H9 (cell line): ENCODE measurements around the gene CTIF. TPM values are rescaled to one million over a fixed set of nuclear protein-coding genes. Genes with fewer than 3 reads are reported as not detected.

ENCODE experiments used
- DNase-seq: peaks from one replicate; pipeline ENCODE4 v3.0.0-alpha.2; 2017
- H2AFZ ChIP-seq: one replicate; pipeline ENCODE4 v1.6.1; 2013; ENCODE audit warnings: mild to moderate bottlenecking, low read length, control low read depth, moderate library complexity
- H2AK5ac ChIP-seq: 2 replicates; pipeline ENCODE4 v1.6.1; 2013; ENCODE audit warnings: low read length, control low read depth, mixed read lengths; ENCODE audit not compliant: insufficient read length
- H2BK120ac ChIP-seq: one replicate; pipeline ENCODE4 v1.6.1; 2013; ENCODE audit warnings: low read depth, mild to moderate bottlenecking, low read length, control low read depth, inconsistent platforms; ENCODE audit not compliant: poor library complexity, severe bottlenecking
- H2BK12ac ChIP-seq: 2 replicates; pipeline ENCODE4 v1.6.1; 2013; ENCODE audit warnings: low read length, control low read depth, mixed read lengths, low read depth; ENCODE audit not compliant: insufficient read length
- H2BK15ac ChIP-seq: 2 replicates; pipeline ENCODE4 v1.6.1; 2013; ENCODE audit warnings: low read depth, low read length, control low read depth
- H2BK20ac ChIP-seq: one replicate; pipeline ENCODE4 v1.6.1; 2013; ENCODE audit warnings: low read depth, mild to moderate bottlenecking, low read length, control low read depth, inconsistent platforms; ENCODE audit not compliant: poor library complexity, severe bottlenecking
- H2BK5ac ChIP-seq: 2 replicates; pipeline ENCODE4 v1.6.1; 2013; ENCODE audit warnings: low read length, control low read depth, mixed read lengths; ENCODE audit not compliant: insufficient read length
- H3K14ac ChIP-seq: 2 replicates; pipeline ENCODE4 v1.6.1; 2013; ENCODE audit warnings: low read length, control low read depth; ENCODE audit not compliant: insufficient read depth
- H3K18ac ChIP-seq: 2 replicates; pipeline ENCODE4 v1.6.1; 2013; ENCODE audit warnings: low read depth, mild to moderate bottlenecking, mixed read lengths, low read length, control low read depth; ENCODE audit not compliant: insufficient read length
- H3K23ac ChIP-seq: 2 replicates; pipeline ENCODE4 v1.6.1; 2013; ENCODE audit warnings: low read length, control low read depth, mixed read lengths, low read depth; ENCODE audit not compliant: insufficient read length
- H3K23me2 ChIP-seq: 2 replicates; pipeline ENCODE4 v1.6.1; 2013; ENCODE audit warnings: low read depth, mild to moderate bottlenecking, mixed read lengths, low read length, control low read depth; ENCODE audit not compliant: insufficient read length, poor library complexity, severe bottlenecking
- H3K27ac ChIP-seq: 2 replicates; pipeline ENCODE4 v1.5.1; 2013; ENCODE audit warnings: low read length, control low read depth, mixed read lengths, low read depth; ENCODE audit not compliant: insufficient read length
- H3K27me3 ChIP-seq: 2 replicates; pipeline ENCODE4 v1.6.1; 2013; ENCODE audit warnings: low read length, control low read depth, inconsistent platforms; ENCODE audit not compliant: insufficient read depth
- H3K4ac ChIP-seq: 2 replicates; pipeline ENCODE4 v1.6.1; 2013; ENCODE audit warnings: low read depth, mild to moderate bottlenecking, control low read depth, inconsistent platforms, low read length, moderate library complexity
- H3K4me1 ChIP-seq: 2 replicates; pipeline ENCODE4 v1.6.1; 2013; ENCODE audit warnings: low read length, control low read depth, inconsistent platforms; ENCODE audit not compliant: insufficient read depth
- H3K4me2 ChIP-seq: 2 replicates; pipeline ENCODE4 v1.6.1; 2013; ENCODE audit warnings: low read length, control low read depth, mixed read lengths; ENCODE audit not compliant: insufficient read length, insufficient read depth
- H3K56ac ChIP-seq: 2 replicates; pipeline ENCODE4 v1.6.1; 2013; ENCODE audit warnings: low read depth, mild to moderate bottlenecking, mixed read lengths, low read length, control low read depth; ENCODE audit not compliant: insufficient read length
- H3K79me1 ChIP-seq: 2 replicates; pipeline ENCODE4 v1.6.1; 2013; ENCODE audit warnings: low read depth, mild to moderate bottlenecking, moderate library complexity, low read length, control low read depth, inconsistent platforms; ENCODE audit not compliant: insufficient read depth, poor library complexity, severe bottlenecking
- H3K79me2 ChIP-seq: 2 replicates; pipeline ENCODE4 v1.6.1; 2013; ENCODE audit warnings: low read length, control low read depth, inconsistent platforms; ENCODE audit not compliant: insufficient read depth
- H3K9ac ChIP-seq: 2 replicates; pipeline ENCODE4 v1.6.1; 2013; ENCODE audit warnings: low read length, control low read depth, mixed read lengths; ENCODE audit not compliant: insufficient read length; ENCODE audit errors: extremely low read depth
- H3K9me3 ChIP-seq: one replicate; pipeline ENCODE4 v1.6.1; 2013; ENCODE audit warnings: low read depth, low read length, inconsistent platforms; ENCODE audit not compliant: control insufficient read depth
- H3T11ph ChIP-seq: one replicate; pipeline ENCODE4 v1.6.1; 2013; ENCODE audit warnings: mild to moderate bottlenecking, low read length, control low read depth, inconsistent platforms
- H4K20me1 ChIP-seq: one replicate; pipeline ENCODE4 v1.6.1; 2013; ENCODE audit not compliant: control insufficient read depth, insufficient read length, insufficient read depth
- H4K5ac ChIP-seq: 2 replicates; pipeline ENCODE4 v1.6.1; 2013; ENCODE audit warnings: low read depth, mild to moderate bottlenecking, mixed read lengths, low read length, control low read depth; ENCODE audit not compliant: insufficient read length
- H4K8ac ChIP-seq: replicated peaks from 2 replicates; pipeline ENCODE4 v1.6.1; 2013; ENCODE audit warnings: low read length, control low read depth, mixed read lengths, low read depth; ENCODE audit not compliant: insufficient read length
- H4K91ac ChIP-seq: 2 replicates; pipeline ENCODE4 v1.6.1; 2013; ENCODE audit warnings: low read depth, mild to moderate bottlenecking, moderate library complexity, mixed read lengths, low read length, control low read depth; ENCODE audit not compliant: insufficient read length
- H3K27ac Mint-ChIP-seq, 3 experiments: 2 replicates in 2 of 3; 3 replicates in 1 of 3; pipeline ENCODE4 v1.8.0; 2020 to 2021; ENCODE audit warnings: mixed read lengths in 3 of 3, mild to moderate bottlenecking in 1 of 3, moderate library complexity in 1 of 3
- H3K27me3 Mint-ChIP-seq: 2 replicates; pipeline ENCODE4 v1.8.0; 2021; ENCODE audit warnings: low read depth, mild to moderate bottlenecking, moderate library complexity, mixed read lengths
- H3K36me3 Mint-ChIP-seq, 3 experiments: 2 replicates in 2 of 3; 3 replicates in 1 of 3; pipeline ENCODE4 v1.8.0; 2020 to 2021; ENCODE audit warnings: low read depth in 3 of 3, mixed read lengths in 3 of 3; ENCODE audit not compliant: insufficient read depth in 1 of 3
- H3K4me1 Mint-ChIP-seq, 2 experiments: 2 replicates each; pipeline ENCODE4 v1.8.0; 2020; ENCODE audit warnings: mixed read lengths in 2 of 2
- H3K4me3 Mint-ChIP-seq, 2 experiments: 2 replicates in 1 of 2; 3 replicates in 1 of 2; pipeline ENCODE4 v1.8.0; 2020 to 2021; ENCODE audit warnings: mild to moderate bottlenecking in 2 of 2, mixed read lengths in 2 of 2, moderate library complexity in 1 of 2
- H3K9me3 Mint-ChIP-seq, 2 experiments: 2 replicates in 1 of 2; 3 replicates in 1 of 2; pipeline ENCODE4 v1.8.0; 2020; ENCODE audit warnings: mild to moderate bottlenecking in 2 of 2, mixed read lengths in 2 of 2, moderate library complexity in 1 of 2
- CTCF ChIP-seq: fragments of 200-600 bp; sonication (generic); conservative IDR thresholded peaks from 3 replicates; pipeline ENCODE4 v1.8.0; 2021; ENCODE audit warnings: antibody characterized with exemption, mild to moderate bottlenecking
- WGBS: extraction: QIAGEN DNeasy Blood & Tissue Kit; methylation state at CpG from one replicate; pipeline ENCODE4 v1.1.7; 2013; ENCODE audit warnings: missing lambda C conversion rate, low lambda C conversion rate, mixed read lengths; ENCODE audit not compliant: insufficient read length; ENCODE audit errors: extremely low coverage; 5-methylcytosine and 5-hydroxymethylcytosine counted together
- total RNA-seq: library from RNA; stranded (reverse); gene quantifications from 2 replicates; pipeline ENCODE4 v1.2.1, GENCODE V29; 2021

Gene CTIF
- total RNA-seq, 1 experiment from 2014 or later: 15.8 TPM

GRCh38 chr18:48775372-48776155 lies 236.7 kb downstream of the CTIF start:
- Histone ChIP-seq H4K91ac (no peak overlapping the region), H2BK15ac (no peak overlapping the region), H3K23me2 (no peaks in the 10 kb centered on the region), H2BK120ac (no peak overlapping the region), H4K5ac (no peak overlapping the region), H3T11ph (no peak overlapping the region), H3K9me3 (no peaks in the 10 kb centered on the region), H3K4me2 (no peak overlapping the region), H2BK12ac (no peak overlapping the region), H3K14ac (no peak overlapping the region), H2BK20ac (no peak overlapping the region), H3K23ac (no peak overlapping the region), H3K79me1 (no peaks in the 10 kb centered on the region), H3K9ac (no peak overlapping the region), H4K20me1 (no peaks in the 10 kb centered on the region), H3K4me1 (no peaks in the 10 kb centered on the region), H2AK5ac (no peak overlapping the region), H3K27ac (no peak overlapping the region), H3K56ac (no peak overlapping the region), H3K27me3 (no peaks in the 10 kb centered on the region), H3K18ac (no peak overlapping the region), H3K79me2 (no peaks in the 10 kb centered on the region), H2AFZ (no peak overlapping the region), H3K4ac (no peak overlapping the region), H2BK5ac (no peak overlapping the region), H4K8ac (no peak overlapping the region)
- peaks cover 4 to 24% of the 10 kb centered on the region in 2 experiments for H3K4me1 Mint-ChIP-seq
- no peak for DNase-seq
- H3K4me3 Mint-ChIP-seq: no peak overlapping the region; a peak in 1 of 5 replicates
- H3K36me3 Mint-ChIP-seq: peaks cover 0 to 2% (median 0%) of the 10 kb centered on the region in 3 experiments; a peak in 3 of 7 replicates
- H3K9me3 Mint-ChIP-seq: no peaks in the 10 kb centered on the region
- H3K27ac Mint-ChIP-seq: peak overlapping the region in 2 of 3 experiments; percentile 28 to 29; a peak in 2 of 7 replicates
- TF ChIP-seq CTCF: no peak
- WGBS: no CpG with 5 or more reads among the region's 12 CpGs
- no peaks in the 10 kb centered on the region; the same call in 1 of the 2 replicates for H3K27me3 Mint-ChIP-seq
